PFSK-1 (cell line): ENCODE results near the gene CHAD.

Source experiments
- POLR2AphosphoS5 ChIP-seq: IDR thresholded peaks from 2 replicates; pipeline ENCODE4 v1.6.1; 2012; ENCODE audit warnings: low read depth, mild to moderate bottlenecking, control low read depth, low read length, moderate library complexity
- REST ChIP-seq, 2 experiments: IDR thresholded peaks; 2 replicates each; pipeline versions ENCODE4 v1.6.1 to v1.8.0; 2011 to 2012; ENCODE audit warnings: low read depth in 2 of 2, low read length in 2 of 2, control low read depth in 1 of 2, inconsistent platforms in 1 of 2, mild to moderate bottlenecking in 1 of 2, moderate library complexity in 1 of 2; ENCODE audit not compliant: insufficient read depth in 1 of 2
- SIN3A ChIP-seq: IDR thresholded peaks from 2 replicates; pipeline ENCODE4 v1.6.1; 2012; ENCODE audit warnings: mild to moderate bottlenecking, low read length, moderate library complexity, borderline replicate concordance; ENCODE audit not compliant: insufficient read depth
- TAF1 ChIP-seq: IDR thresholded peaks from 2 replicates; pipeline ENCODE4 v1.6.1; 2012; ENCODE audit warnings: low read length, control low read depth, borderline replicate concordance; ENCODE audit not compliant: insufficient read depth

DNA sequence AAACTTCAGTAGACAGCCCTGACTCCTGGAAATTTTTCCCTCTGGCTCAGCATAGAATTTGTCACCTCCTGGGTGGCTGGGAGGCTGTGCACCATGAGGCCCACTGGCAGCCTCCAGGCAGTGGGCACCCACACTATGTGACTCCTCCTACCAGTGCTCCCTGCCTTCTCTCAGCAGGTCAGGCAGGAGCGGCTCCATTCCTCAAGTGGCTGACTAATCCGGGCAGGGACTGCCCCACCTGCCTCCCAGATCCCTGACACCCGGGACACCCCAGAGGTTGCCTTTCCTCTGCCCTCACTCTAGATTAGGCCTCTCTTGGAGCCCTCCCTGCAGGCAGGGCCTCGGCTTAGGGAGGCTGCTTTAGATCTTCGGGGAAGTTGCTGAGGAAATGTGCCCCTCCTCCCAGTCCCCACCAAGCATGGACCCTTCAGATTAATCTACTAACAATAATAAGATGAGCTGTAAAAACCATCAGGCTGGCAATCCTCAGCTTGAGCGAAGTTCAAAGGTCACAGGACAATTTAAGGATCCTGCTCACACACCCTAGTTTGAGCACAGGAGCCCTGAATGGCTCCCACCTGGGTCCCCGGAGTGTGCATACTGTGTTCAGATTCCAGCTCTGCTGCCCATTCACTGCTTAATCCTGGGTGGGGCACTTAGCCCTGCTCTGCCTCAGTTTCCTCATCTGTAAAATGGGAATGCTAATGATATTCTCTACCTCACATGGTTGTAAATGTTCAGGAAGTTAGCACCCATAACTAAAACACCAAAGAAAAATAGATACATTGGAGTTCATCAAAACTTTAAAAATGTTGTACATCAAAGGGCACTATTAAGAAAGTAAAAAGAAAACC lies 29.6 kb upstream of the CHAD start:
- TF ChIP-seq SIN3A (no peak), POLR2AphosphoS5 (no peak), REST (IDR thresholded peaks at IDR 0.05; ENCODE audit: insufficient read depth in 1 of 2, low read depth in 2 of 2, low read length in 2 of 2) (no peak), TAF1 (no peak)
